Neural cell (in vitro differentiated cells): ENCODE measurements around the gene MED20. TPM values are rescaled to one million over a fixed set of nuclear protein-coding genes. Genes with fewer than 3 reads are reported as not detected.

Source experiments
- H2AFZ ChIP-seq: fragments of 200-600, 300-800 bp; sonication (generic), shearing (Covaris generic); 2 replicates; pipeline ENCODE4 v1.6.0; 2014; ENCODE audit warnings: low read depth, mild to moderate bottlenecking, antibody characterized with exemption, low read length, moderate library complexity
- H3F3A ChIP-seq: fragments of 200-600 bp; shearing (Covaris generic); 2 replicates; pipeline ENCODE4 v1.6.1; 2016; ENCODE audit warnings: mild to moderate bottlenecking, moderate library complexity, mixed read lengths, antibody characterized with exemption, low read length; ENCODE audit not compliant: insufficient read depth, poor library complexity, severe bottlenecking
- H3K27ac ChIP-seq: fragments of 200-600, 300-800 bp; sonication (generic), shearing (Covaris generic); 2 replicates; pipeline ENCODE4 v1.5.1; 2014; ENCODE audit warnings: mild to moderate bottlenecking, low read length, moderate library complexity
- H3K27me3 ChIP-seq: fragments of 300-800, 200-600 bp; sonication (generic), shearing (Covaris generic); 2 replicates; pipeline ENCODE4 v1.6.0; 2014; ENCODE audit warnings: mild to moderate bottlenecking, low read depth, low read length, moderate library complexity; ENCODE audit not compliant: insufficient read depth
- H3K36me3 ChIP-seq: fragments of 300-800, 200-600 bp; sonication (generic), shearing (Covaris generic); 2 replicates; pipeline ENCODE4 v1.5.1; 2014; ENCODE audit warnings: mild to moderate bottlenecking, antibody characterized with exemption, low read length, moderate library complexity; ENCODE audit not compliant: insufficient read depth
- H3K4me2 ChIP-seq: fragments of 300-800, 200-600 bp; sonication (generic), shearing (Covaris generic); 2 replicates; pipeline ENCODE4 v1.6.0; 2014; ENCODE audit warnings: mild to moderate bottlenecking, low read length
- H3K4me3 ChIP-seq: fragments of 300-800, 200-600 bp; sonication (generic), shearing (Covaris generic); 2 replicates; pipeline ENCODE4 v1.5.1; 2014; ENCODE audit warnings: mild to moderate bottlenecking, low read length, moderate library complexity
- H3K79me2 ChIP-seq: fragments of 200-600 bp; shearing (Covaris generic); replicated peaks from 2 replicates; pipeline ENCODE4 v1.6.0; 2014; ENCODE audit warnings: mild to moderate bottlenecking, low read length, moderate library complexity; ENCODE audit not compliant: insufficient read depth
- H3K9ac ChIP-seq: fragments of 300-800, 200-600 bp; sonication (generic), shearing (Covaris generic); 2 replicates; pipeline ENCODE4 v1.6.1; 2016; ENCODE audit warnings: mild to moderate bottlenecking, low read length, mixed read lengths
- H3K9me2 ChIP-seq: fragments of 200-600 bp; shearing (Covaris generic); 2 replicates; pipeline ENCODE4 v1.6.1; 2016; ENCODE audit warnings: mild to moderate bottlenecking, low read length, mixed read lengths; ENCODE audit not compliant: insufficient read depth
- H3K9me3 ChIP-seq: fragments of 200-600, 300-800 bp; sonication (generic), shearing (Covaris generic); 2 replicates; pipeline ENCODE4 v1.6.1; 2016; ENCODE audit warnings: mild to moderate bottlenecking, mixed run types, low read length, moderate library complexity, mixed read lengths
- H4K20me1 ChIP-seq: fragments of 200-600 bp; shearing (Covaris generic); 2 replicates; pipeline ENCODE4 v1.6.1; 2016; ENCODE audit warnings: mild to moderate bottlenecking, mixed run types; ENCODE audit not compliant: insufficient read depth
- CTCF ChIP-seq: fragments of 450-650 bp; IDR thresholded peaks from 2 replicates; pipeline ENCODE4 v1.5.1; 2014; ENCODE audit warnings: antibody characterized with exemption, mild to moderate bottlenecking, moderate library complexity; ENCODE audit not compliant: poor library complexity, severe bottlenecking
- EP300 ChIP-seq: fragments of 450-650 bp; conservative IDR thresholded peaks from 2 replicates; pipeline ENCODE4 v1.6.1; 2014; ENCODE audit warnings: antibody characterized with exemption, mild to moderate bottlenecking, moderate library complexity; ENCODE audit not compliant: poor library complexity, severe bottlenecking
- EZH2 ChIP-seq: fragments of 200-600, 300-800 bp; shearing (Covaris generic), sonication (generic); IDR thresholded peaks from 2 replicates; pipeline ENCODE4 v1.6.1; 2014; ENCODE audit warnings: antibody characterized with exemption, low read length, borderline replicate concordance, mild to moderate bottlenecking; ENCODE audit not compliant: insufficient read depth, poor library complexity, severe bottlenecking
- MXI1 ChIP-seq: fragments of 450-650 bp; conservative IDR thresholded peaks from 2 replicates; pipeline ENCODE4 v1.6.1; 2014; ENCODE audit warnings: antibody characterized with exemption, mild to moderate bottlenecking; ENCODE audit not compliant: poor library complexity, severe bottlenecking
- POLR2AphosphoS5 ChIP-seq: IDR thresholded peaks from 2 replicates; pipeline ENCODE4 v1.6.1; 2012
- RAD21 ChIP-seq: fragments of 450-650 bp; conservative IDR thresholded peaks from 2 replicates; pipeline ENCODE4 v1.6.1; 2014; ENCODE audit warnings: antibody characterized with exemption, mild to moderate bottlenecking, moderate library complexity
- REST ChIP-seq: IDR thresholded peaks from 2 replicates; pipeline ENCODE4 v1.6.1; 2012; ENCODE audit warnings: borderline replicate concordance
- TAF1 ChIP-seq: IDR thresholded peaks from 2 replicates; pipeline ENCODE4 v1.6.1; 2012; ENCODE audit warnings: low read depth
- polyA plus RNA-seq: library from polyadenylated mRNA; depleted of rRNA; stranded (reverse); fragments of >200 nt; gene quantifications from 2 replicates; pipeline ENCODE4 v1.2.3, GENCODE V29; 2014

Gene MED20
- polyA plus RNA-seq, 1 donor from 2014 or later: 21.2 TPM

GRCh38 chr6:41957117-41957516, 36.2 kb upstream of the MED20 start:
- Histone ChIP-seq H2AFZ (no peak overlapping the region), H3K36me3 (no peaks in the 10 kb centered on the region)

DNA sequence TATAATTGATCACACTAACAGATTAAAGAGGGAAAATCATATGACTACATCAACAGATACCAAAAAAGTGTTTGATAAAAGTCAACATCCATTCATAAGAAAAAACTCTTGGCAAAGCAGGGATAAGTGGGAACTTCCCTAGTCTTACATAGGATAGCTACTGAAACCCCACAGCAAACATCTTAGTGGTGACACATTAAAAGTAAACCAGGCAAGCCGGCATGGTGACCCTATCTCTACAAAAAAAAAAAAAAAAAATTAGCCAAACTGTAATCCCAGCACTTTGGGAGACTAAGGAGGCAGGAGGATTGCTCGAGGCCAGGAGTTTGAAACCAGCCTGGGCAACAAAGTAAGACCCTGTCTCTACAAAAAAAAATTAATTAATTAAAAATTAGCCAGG, 34.5 kb upstream of the MED20 start:
- H3K27ac ChIP-seq: no peak overlapping the region
- no peak overlapping the region for H3K4me2 ChIP-seq
- H3K79me2 ChIP-seq: no peaks in the 10 kb centered on the region
- H3K9me2 ChIP-seq: no peaks in the 10 kb centered on the region
- no peaks in the 10 kb centered on the region for H3K9me3 ChIP-seq
- H4K20me1 ChIP-seq: no peaks in the 10 kb centered on the region
- H3F3A ChIP-seq: no peaks in the 10 kb centered on the region
- H3K9ac ChIP-seq: no peak overlapping the region
- H3K27me3 ChIP-seq: no peaks in the 10 kb centered on the region
- no peak overlapping the region for H2AFZ ChIP-seq
- no peaks in the 10 kb centered on the region for H3K36me3 ChIP-seq
- no peak overlapping the region for H3K4me3 ChIP-seq
- TF ChIP-seq RAD21: no peak
- TF ChIP-seq POLR2AphosphoS5: no peak
- TF ChIP-seq CTCF: no peak
- TF ChIP-seq EZH2: no peak
- TF ChIP-seq EP300: no peak
- TF ChIP-seq REST: no peak
- no peak for TF ChIP-seq TAF1

More at GRCh38 chr6:41957117-41957516, 36.2 kb upstream of the MED20 start:
- H3F3A ChIP-seq: no peaks in the 10 kb centered on the region
- H3K79me2 ChIP-seq: no peaks in the 10 kb centered on the region
- H3K9me2 ChIP-seq: no peaks in the 10 kb centered on the region
- H3K4me3 ChIP-seq: no peak overlapping the region
- H3K9me3 ChIP-seq: no peaks in the 10 kb centered on the region
- H3K9ac ChIP-seq: no peak overlapping the region
- H4K20me1 ChIP-seq: no peaks in the 10 kb centered on the region
- H3K27ac ChIP-seq: no peak overlapping the region
- TF ChIP-seq CTCF (no peak), EZH2 (no peak), EP300 (no peak), REST (no peak), POLR2AphosphoS5 (no peak), MXI1 (no peak), TAF1 (no peak), RAD21 (no peak)
- H3K27me3 ChIP-seq: no peaks in the 10 kb centered on the region
- no peak overlapping the region for H3K4me2 ChIP-seq
